GM23338 (cell line): ENCODE measurements around the gene JAZF1.

ENCODE experiments used
- CREB1 ChIP-seq: fragments of 250-450 bp; sonication (Bioruptor Pico); IDR thresholded peaks from 2 replicates; pipeline ENCODE4 v1.5.0; 2020; ENCODE audit warnings: low read depth, mild to moderate bottlenecking, moderate library complexity
- CTCF ChIP-seq, 2 experiments: fragments of 200-600 bp in 1 of 2; sonication (generic) in 1 of 2; conservative IDR thresholded peaks; 2 replicates each; pipeline versions ENCODE4 v1.5.1 to v1.6.1; 2016 to 2017; ENCODE audit warnings: antibody characterized with exemption in 2 of 2, low read depth in 2 of 2, mild to moderate bottlenecking in 2 of 2, moderate library complexity in 1 of 2
- EZH2 ChIP-seq: fragments of 200-600 bp; sonication (generic); IDR thresholded peaks from one replicate; pipeline ENCODE4 v1.8.0; 2017; ENCODE audit warnings: antibody characterized with exemption, mild to moderate bottlenecking, low read depth; ENCODE audit not compliant: unreplicated experiment
- EZH2phosphoT487 ChIP-seq: fragments of 200-600 bp; sonication (generic); IDR thresholded peaks from one replicate; pipeline ENCODE4 v1.8.1; 2018; ENCODE audit warnings: antibody characterized with exemption; ENCODE audit not compliant: unreplicated experiment
- JUNB ChIP-seq: IDR thresholded peaks from one replicate; pipeline ENCODE4 v1.6.1; 2016; ENCODE audit warnings: antibody characterized with exemption; ENCODE audit not compliant: unreplicated experiment
- NANOG ChIP-seq: IDR thresholded peaks from 2 replicates; pipeline ENCODE4 v1.6.1; 2016; ENCODE audit warnings: antibody characterized with exemption, borderline replicate concordance
- POLR2AphosphoS5 ChIP-seq: IDR thresholded peaks from 2 replicates; pipeline ENCODE4 v1.6.1; 2016; ENCODE audit warnings: antibody characterized with exemption, low read depth
- STAT1 ChIP-seq: IDR thresholded peaks from one replicate; pipeline ENCODE4 v1.6.1; 2016; ENCODE audit warnings: antibody characterized with exemption; ENCODE audit not compliant: unreplicated experiment
- TF ChIP-seq, protein P1 (sequence below): IDR thresholded peaks from one replicate; pipeline ENCODE4 v1.6.1; 2018; ENCODE audit warnings: antibody characterized with exemption; ENCODE audit not compliant: unreplicated experiment
- TF ChIP-seq, protein P2 (sequence below): IDR thresholded peaks from 2 replicates; pipeline ENCODE4 v1.6.1; 2016; ENCODE audit warnings: antibody characterized with exemption

DNA sequence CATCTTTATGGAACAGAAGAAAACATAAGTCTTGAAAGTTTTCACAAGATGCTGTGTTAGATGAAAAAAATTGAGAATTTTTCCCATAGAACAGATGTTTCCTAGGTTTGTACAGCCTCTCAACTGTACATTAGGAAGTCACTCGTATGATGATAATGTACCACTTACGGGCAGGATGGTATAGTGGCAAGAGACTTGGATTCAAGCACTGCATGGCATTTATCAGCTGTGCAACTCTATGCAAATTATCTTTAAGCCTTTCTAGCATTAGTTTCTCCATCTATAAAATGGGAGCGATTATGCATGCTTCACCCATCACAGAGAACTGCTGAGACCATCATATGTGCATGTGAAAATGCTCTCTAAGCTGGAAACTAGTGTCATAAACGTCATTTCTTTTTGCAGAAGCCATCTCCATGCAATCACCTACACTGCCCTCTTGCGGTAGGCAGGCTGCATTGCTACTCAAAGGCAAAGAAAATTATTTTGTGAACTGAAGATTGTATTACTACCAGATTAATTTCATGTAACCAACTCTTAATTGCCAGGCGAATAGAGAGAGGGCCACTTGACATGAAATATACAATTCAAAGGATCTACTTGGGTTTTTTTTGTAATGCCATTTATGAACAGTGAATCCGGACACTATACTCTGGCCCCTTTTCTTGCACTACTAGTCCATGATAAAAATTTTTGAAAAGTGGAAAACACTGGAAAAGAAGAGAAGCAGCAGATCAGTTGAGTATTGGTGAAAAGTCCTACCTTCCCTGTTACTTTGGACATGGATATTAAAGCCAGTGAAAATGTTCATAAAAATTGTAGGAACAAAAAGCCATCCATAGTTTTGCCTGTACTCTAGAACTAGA lies 102.3 kb downstream of the JAZF1 start:
- TF ChIP-seq CTCF (conservative IDR thresholded peaks at IDR 0.05; ENCODE audit: low read depth in 2 of 2), result peak; percentile 92 to 100
- peak; percentile 50; the same call in 1 of the 2 replicates for TF ChIP-seq CREB1 (CRISPR knock-in tag)
- TF ChIP-seq EZH2, result no peak
- TF ChIP-seq, protein P1, sequence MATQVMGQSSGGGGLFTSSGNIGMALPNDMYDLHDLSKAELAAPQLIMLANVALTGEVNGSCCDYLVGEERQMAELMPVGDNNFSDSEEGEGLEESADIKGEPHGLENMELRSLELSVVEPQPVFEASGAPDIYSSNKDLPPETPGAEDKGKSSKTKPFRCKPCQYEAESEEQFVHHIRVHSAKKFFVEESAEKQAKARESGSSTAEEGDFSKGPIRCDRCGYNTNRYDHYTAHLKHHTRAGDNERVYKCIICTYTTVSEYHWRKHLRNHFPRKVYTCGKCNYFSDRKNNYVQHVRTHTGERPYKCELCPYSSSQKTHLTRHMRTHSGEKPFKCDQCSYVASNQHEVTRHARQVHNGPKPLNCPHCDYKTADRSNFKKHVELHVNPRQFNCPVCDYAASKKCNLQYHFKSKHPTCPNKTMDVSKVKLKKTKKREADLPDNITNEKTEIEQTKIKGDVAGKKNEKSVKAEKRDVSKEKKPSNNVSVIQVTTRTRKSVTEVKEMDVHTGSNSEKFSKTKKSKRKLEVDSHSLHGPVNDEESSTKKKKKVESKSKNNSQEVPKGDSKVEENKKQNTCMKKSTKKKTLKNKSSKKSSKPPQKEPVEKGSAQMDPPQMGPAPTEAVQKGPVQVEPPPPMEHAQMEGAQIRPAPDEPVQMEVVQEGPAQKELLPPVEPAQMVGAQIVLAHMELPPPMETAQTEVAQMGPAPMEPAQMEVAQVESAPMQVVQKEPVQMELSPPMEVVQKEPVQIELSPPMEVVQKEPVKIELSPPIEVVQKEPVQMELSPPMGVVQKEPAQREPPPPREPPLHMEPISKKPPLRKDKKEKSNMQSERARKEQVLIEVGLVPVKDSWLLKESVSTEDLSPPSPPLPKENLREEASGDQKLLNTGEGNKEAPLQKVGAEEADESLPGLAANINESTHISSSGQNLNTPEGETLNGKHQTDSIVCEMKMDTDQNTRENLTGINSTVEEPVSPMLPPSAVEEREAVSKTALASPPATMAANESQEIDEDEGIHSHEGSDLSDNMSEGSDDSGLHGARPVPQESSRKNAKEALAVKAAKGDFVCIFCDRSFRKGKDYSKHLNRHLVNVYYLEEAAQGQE, result no peak
- no peak for TF ChIP-seq POLR2AphosphoS5
- TF ChIP-seq NANOG, result no peak
- TF ChIP-seq EZH2phosphoT487, result no peak
- TF ChIP-seq, protein P2, sequence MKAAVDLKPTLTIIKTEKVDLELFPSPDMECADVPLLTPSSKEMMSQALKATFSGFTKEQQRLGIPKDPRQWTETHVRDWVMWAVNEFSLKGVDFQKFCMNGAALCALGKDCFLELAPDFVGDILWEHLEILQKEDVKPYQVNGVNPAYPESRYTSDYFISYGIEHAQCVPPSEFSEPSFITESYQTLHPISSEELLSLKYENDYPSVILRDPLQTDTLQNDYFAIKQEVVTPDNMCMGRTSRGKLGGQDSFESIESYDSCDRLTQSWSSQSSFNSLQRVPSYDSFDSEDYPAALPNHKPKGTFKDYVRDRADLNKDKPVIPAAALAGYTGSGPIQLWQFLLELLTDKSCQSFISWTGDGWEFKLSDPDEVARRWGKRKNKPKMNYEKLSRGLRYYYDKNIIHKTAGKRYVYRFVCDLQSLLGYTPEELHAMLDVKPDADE, result no peak
- TF ChIP-seq JUNB, result no peak
- TF ChIP-seq STAT1, result no peak
